ENCODE results near the gene TYW1. TPM values are rescaled to one million over a fixed set of nuclear protein-coding genes. Genes with fewer than 3 reads are reported as not detected.
A peak's percentile ranks its signal among the peaks of the same experiment; 100 is the strongest.
"Not testable (repeated sequence)": the region's sequence is repeated elsewhere in the genome, so short reads cannot be mapped to it uniquely, and the experiment has no call there.

TYW1 gene
- total RNA-seq, 1 donor from 2014 or later = 22.4 TPM

DNA sequence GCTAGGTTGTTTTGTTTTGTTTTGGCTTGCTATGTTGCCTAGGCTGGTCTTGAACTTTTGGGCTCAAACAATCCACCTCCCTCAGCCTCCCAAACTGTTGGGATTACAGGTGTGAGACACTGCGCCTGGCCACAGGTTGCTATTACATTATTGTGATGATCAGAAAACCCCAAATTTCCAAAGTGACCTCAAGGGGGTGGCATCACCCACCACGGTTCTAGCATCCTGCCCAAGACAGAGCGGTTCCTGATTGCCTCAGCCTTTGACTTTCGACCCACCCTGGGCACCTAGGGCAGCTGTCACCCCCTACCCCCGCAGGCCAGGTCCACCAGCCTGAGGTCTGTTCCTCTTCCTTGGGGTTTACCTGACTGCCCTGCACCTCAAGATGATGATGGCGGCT lies 29.6 kb upstream of the TYW1 start:
- no peaks in the 10 kb centered on the region for H3K9me3 Mint-ChIP-seq
- no peak for DNase-seq (ENCODE audit: low spot score)
- H3K4me3 Mint-ChIP-seq = no peak overlapping the region
- no peaks in the 10 kb centered on the region for H3K4me1 Mint-ChIP-seq (ENCODE audit: low read depth)
- intact Hi-C loops (cut with micrococcal nuclease) = no loop called here
- no peaks in the 10 kb centered on the region for H3K36me3 Mint-ChIP-seq (ENCODE audit: low read depth)
- H3K27me3 Mint-ChIP-seq (ENCODE audit: insufficient read depth) = peaks cover 2% of the 10 kb centered on the region
- H3K27ac Mint-ChIP-seq = no peak overlapping the region

DNA sequence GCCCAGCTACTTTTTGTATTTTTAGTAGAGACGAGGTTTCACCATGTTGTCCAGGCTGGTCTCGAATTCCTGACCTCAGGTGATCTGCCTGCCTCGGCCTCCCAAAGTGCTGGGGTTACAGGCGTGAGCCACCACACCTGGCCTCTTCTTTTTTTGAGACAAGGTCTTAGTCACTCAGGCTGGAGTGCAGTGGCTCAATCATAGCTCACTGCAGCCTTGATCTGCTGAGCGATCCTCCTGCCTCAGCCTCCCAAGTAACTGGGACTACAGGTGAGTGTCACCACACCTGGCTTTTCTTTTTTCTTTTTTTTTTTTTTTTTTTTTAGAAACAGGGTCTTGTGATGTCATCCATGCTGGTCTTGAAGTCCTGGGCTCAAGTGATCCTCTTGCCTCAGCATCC lies 27.6 kb upstream of the TYW1 start:
- intact Hi-C loops (cut with micrococcal nuclease); H3K4me3 Mint-ChIP-seq; H3K4me1 Mint-ChIP-seq (ENCODE audit: low read depth); H3K36me3 Mint-ChIP-seq (ENCODE audit: low read depth); H3K9me3 Mint-ChIP-seq; H3K27ac Mint-ChIP-seq; DNase-seq (ENCODE audit: low spot score); H3K27me3 Mint-ChIP-seq (ENCODE audit: insufficient read depth): not testable (repeated sequence)

DNA sequence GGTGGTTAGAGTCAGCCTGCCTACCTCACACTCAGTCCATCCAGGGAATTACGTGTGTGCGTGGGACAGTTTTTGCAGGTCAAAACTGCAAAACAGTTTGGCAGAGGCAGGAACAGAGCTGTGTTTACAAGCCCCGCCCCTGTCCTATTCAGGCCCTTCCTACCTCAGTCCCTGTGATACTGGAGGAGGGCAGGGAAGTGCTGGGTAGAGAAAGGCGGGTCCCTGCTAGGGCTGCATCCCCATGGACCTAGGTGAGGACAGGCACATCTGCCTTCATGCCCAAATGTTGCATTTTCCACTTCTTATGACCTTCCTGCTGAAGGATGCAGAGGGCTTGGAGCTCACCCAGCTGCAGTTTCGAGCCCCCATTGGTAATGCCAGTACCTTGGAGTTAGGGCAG lies 26.3 kb upstream of the TYW1 start:
- H3K4me1 Mint-ChIP-seq (ENCODE audit: low read depth) = no peaks in the 10 kb centered on the region
- peaks cover 2% of the 10 kb centered on the region for H3K27me3 Mint-ChIP-seq (ENCODE audit: insufficient read depth)
- H3K9me3 Mint-ChIP-seq = no peaks in the 10 kb centered on the region
- no peak overlapping the region for H3K27ac Mint-ChIP-seq
- DNase-seq (ENCODE audit: low spot score) = no peak
- no peak overlapping the region for H3K4me3 Mint-ChIP-seq
- intact Hi-C loops (cut with micrococcal nuclease) = no loop called here
- no peaks in the 10 kb centered on the region for H3K36me3 Mint-ChIP-seq (ENCODE audit: low read depth)

DNA sequence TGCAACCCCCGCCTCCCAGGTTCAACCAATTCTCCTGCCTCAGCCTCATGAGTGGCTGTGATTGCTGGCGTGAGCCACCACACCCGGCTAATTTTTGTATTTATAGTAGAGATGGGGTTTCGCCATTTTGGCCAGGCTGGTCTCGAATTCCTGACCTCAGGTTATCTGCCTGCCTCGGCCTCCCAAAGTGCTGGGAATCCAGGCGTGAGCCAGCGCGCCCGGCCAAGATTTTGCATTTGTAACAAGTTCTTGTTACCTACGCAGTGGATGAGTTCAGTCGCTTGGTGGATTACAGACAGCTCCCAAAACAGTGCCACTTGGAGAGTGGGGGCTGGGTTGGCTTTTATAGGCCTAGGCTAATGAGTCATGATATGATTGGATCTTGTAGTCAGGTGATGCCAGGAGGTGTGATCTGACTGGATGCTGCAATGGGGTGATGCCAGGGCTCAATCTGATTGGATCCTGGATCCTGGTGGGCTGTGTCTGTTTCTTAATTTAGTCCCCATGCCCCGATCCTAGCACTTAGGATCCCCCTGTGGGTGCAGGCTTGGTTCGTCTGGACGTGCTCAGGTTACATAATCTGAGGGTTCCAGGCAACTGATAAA lies 21.5 kb upstream of the TYW1 start:
- intact Hi-C loops (cut with micrococcal nuclease) = no loop called here
- Mint-ChIP-seq H3K4me1 (ENCODE audit: low read depth) (no peaks in the 10 kb centered on the region), H3K27me3 (ENCODE audit: insufficient read depth) (peaks cover 2% of the 10 kb centered on the region), H3K4me3 (no peak overlapping the region), H3K36me3 (ENCODE audit: low read depth) (peaks cover 3% of the 10 kb centered on the region), H3K9me3 (peaks cover 11% of the 10 kb centered on the region), H3K27ac (no peak overlapping the region)
- DNase-seq (ENCODE audit: low spot score) = no peak

DNA sequence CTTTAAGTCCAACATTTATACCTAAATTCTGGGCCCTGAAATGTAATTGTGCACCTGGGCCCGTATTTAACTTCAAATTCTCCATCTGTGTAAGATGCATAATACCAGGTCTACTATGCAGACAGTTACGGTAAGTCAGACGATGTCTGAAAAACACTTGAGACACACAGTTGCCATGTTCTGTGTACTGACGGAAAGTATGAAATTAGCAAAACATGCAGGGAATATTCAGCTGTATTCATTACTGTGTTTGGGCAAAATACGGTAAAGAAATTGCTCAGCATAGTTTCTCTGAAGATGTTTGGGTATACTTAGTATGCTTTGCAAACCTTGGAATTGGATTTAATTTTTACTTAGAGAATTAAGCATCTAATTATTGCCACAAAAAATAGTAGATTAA lies 18.3 kb upstream of the TYW1 start:
- H3K27ac Mint-ChIP-seq; H3K36me3 Mint-ChIP-seq (ENCODE audit: low read depth); DNase-seq (ENCODE audit: low spot score); H3K27me3 Mint-ChIP-seq (ENCODE audit: insufficient read depth); intact Hi-C loops (cut with micrococcal nuclease); H3K4me3 Mint-ChIP-seq; H3K4me1 Mint-ChIP-seq (ENCODE audit: low read depth): not testable (repeated sequence)
- peaks cover 22% of the 10 kb centered on the region for H3K9me3 Mint-ChIP-seq

DNA sequence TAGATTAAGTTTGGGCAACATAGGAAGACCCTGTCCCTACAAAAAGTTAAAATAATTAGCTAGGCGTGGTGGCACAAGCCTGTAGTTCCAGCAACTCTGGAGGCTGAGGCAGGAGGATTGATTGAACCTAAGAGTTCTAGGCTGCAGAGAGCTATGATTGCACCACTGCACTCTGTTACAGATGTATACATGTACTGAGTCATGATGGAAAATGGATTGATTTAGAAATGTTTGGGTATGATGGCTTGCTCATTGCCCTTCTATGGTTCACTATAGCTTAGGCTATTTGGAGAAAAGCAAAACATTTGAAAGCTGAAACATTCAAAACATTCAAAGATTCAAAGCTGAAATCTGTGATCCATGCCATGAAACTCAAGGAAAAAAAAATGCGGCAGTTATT lies 17.6 kb upstream of the TYW1 start:
- intact Hi-C loops (cut with micrococcal nuclease); H3K4me1 Mint-ChIP-seq (ENCODE audit: low read depth); H3K4me3 Mint-ChIP-seq; H3K27me3 Mint-ChIP-seq (ENCODE audit: insufficient read depth); H3K27ac Mint-ChIP-seq; DNase-seq (ENCODE audit: low spot score); H3K36me3 Mint-ChIP-seq (ENCODE audit: low read depth): not testable (repeated sequence)
- H3K9me3 Mint-ChIP-seq = peaks cover 22% of the 10 kb centered on the region

DNA sequence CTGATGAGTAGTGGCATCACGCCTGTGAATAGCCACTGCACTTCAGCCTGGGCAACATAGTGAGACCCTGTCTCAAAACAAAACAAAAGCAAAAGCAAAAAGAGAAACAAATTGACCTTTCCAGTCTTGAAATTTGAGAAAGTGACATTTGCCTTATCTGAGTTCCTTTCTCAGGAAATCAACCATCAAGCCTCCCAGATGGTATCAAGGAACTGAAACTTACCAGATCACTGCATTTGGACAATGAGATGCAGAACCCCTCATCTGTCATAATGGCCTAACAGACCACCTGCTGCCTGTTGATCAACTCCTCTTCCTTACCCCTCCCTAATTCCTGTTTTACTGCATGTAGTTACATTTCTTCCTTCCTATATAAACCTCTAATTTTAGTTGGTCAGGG lies 16.3 kb upstream of the TYW1 start:
- H3K27ac Mint-ChIP-seq; intact Hi-C loops (cut with micrococcal nuclease); H3K36me3 Mint-ChIP-seq (ENCODE audit: low read depth); DNase-seq (ENCODE audit: low spot score); H3K4me1 Mint-ChIP-seq (ENCODE audit: low read depth); H3K4me3 Mint-ChIP-seq; H3K27me3 Mint-ChIP-seq (ENCODE audit: insufficient read depth): not testable (repeated sequence)
- peaks cover 22% of the 10 kb centered on the region for H3K9me3 Mint-ChIP-seq

DNA sequence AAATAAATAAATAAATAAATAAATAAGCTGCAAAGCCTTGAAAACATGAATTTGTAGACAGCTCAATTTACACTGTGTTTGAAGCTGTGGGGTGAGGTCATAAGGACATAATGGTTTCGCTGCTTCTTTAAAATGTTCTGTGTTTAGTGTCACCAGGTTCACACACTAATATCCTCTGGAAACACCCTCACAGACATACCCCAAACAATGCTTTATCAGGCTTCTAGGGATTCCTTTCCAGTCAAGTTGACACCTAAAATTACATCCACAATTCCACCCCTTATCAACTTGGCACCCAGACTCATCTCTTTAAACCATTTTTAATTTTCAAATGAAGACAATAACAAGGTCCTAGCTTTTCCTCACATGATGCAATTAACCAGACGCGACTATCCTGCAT lies 7.1 kb upstream of the TYW1 start:
- not testable (repeated sequence) for H3K27ac Mint-ChIP-seq

DNA sequence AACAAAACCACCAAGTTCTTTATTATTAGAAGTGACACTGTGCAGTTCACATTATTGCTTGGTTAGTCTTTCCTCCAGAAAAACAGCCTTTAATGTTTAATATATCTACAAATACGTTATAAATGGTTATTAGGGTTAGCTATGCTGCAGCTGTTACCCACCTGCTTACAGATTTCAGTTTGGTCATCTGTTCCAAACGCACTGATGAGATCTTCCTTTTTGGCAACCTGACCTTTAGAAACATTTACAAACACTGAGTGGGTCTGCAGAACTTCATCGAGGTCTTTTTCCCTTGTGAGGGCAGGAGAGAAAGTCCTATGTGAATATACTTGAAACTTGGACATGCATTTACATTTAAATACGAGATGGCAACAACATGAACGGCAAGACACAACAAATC lies 2.6 kb upstream of the TYW1 start:
- not testable (repeated sequence) for H3K27me3 Mint-ChIP-seq (ENCODE audit: insufficient read depth); H3K9me3 Mint-ChIP-seq; DNase-seq (ENCODE audit: low spot score)
- Mint-ChIP-seq H3K27ac (peak overlapping the region; percentile 100), H3K36me3 (ENCODE audit: low read depth) (peaks cover 19% of the 10 kb centered on the region), H3K4me1 (ENCODE audit: low read depth) (peaks cover 26% of the 10 kb centered on the region), H3K4me3 (peak overlapping the region; percentile 100)
- intact Hi-C loops (cut with micrococcal nuclease) = loop anchor here (2.0 to 10.0 kb wide), 3 partner anchors 311 to 1989 kb away; partner anchors contain the start of gene ERV3-1

More for the DNA sequence above, 7.1 kb upstream of the TYW1 start:
- H3K4me3 Mint-ChIP-seq; DNase-seq (ENCODE audit: low spot score); intact Hi-C loops (cut with micrococcal nuclease); H3K27me3 Mint-ChIP-seq (ENCODE audit: insufficient read depth); H3K9me3 Mint-ChIP-seq: not testable (repeated sequence)
- Mint-ChIP-seq H3K4me1 (ENCODE audit: low read depth) (peaks cover 18% of the 10 kb centered on the region), H3K36me3 (ENCODE audit: low read depth) (peaks cover 33% of the 10 kb centered on the region)

DNA sequence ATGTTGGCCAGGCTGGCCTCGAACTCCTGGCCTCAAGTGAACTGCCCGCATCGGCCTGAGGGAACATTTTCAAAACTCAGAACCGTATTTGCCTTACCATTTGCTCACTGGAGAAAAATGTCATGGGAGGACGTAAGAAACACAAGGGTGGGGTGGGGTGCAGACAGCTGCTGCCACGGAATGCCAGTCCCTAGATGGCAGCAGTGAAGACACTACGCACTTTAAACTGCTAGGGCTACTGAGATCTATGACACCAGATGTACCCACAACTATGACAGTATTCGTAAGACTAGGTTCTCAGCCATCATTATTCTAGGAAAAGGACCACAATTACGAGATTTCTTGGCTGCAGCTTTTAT lies 2.0 kb upstream of the TYW1 start:
- H3K9me3 Mint-ChIP-seq; H3K27me3 Mint-ChIP-seq (ENCODE audit: insufficient read depth): not testable (repeated sequence)
- Mint-ChIP-seq H3K36me3 (ENCODE audit: low read depth) (peaks cover 23% of the 10 kb centered on the region), H3K27ac (peak overlapping the region; percentile 100), H3K4me1 (ENCODE audit: low read depth) (peaks cover 26% of the 10 kb centered on the region), H3K4me3 (peak overlapping the region; percentile 100)
- intact Hi-C loops (cut with micrococcal nuclease) = loop anchor here (1.0 to 10.0 kb wide), 6 partner anchors 74 to 1990 kb away; partner anchors contain the start of genes CRCP, ERV3-1 and RABGEF1
- peak; percentile 34 for DNase-seq (ENCODE audit: low spot score)

DNA sequence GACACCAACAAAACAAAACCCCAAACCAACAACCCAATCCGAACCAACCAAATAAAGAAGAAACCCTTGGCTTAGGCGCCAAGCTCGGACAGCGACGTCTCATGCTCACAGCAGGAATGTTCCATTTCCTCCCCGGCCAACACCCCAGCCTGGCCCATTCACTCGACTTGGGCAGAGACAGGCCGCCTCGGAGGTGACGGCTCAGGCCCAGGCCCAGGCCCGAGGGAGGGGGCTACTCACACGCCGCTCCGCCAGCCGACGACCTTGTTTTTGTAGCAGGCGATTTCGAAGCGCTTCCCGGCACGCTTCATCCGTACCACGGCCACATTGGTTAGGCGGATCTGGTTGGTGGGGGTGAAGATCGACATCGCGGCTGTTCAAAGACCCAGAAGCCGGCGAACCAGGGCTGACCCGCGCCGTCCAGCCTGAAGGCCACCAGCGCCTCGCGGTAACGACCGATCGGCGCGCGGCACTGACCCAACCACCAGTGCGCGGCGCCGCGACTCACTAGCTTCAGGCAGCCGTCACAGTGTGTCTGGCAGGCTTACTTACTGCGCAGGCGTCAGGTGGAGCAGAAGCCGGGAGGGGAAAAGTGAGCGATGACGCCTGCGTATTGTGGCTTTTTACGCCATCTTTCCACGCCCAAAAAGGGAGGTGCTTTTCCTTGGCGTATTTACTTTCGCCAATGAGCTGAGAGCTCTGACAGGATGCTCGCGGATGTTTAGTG lies 1.4 kb upstream of the TYW1 start, which contains the start of gene SBDS:
TSS of gene SBDS (minus strand) at position 537 of the 727 bp plus-strand sequence. CDS start at position 368, 169 bp downstream.
- Mint-ChIP-seq H3K4me3 (peak within 1 kb of the TSS; percentile 100), H3K27ac (peak within 1 kb of the TSS; percentile 100), H3K4me1 (ENCODE audit: low read depth) (peaks cover 26% of the 10 kb centered on the region), H3K36me3 (ENCODE audit: low read depth) (peaks cover 24% of the 10 kb centered on the region)
- H3K9me3 Mint-ChIP-seq; H3K27me3 Mint-ChIP-seq (ENCODE audit: insufficient read depth): not testable (repeated sequence)
- intact Hi-C loops (cut with micrococcal nuclease) = loop anchor here (1.0 to 10.0 kb wide), 6 partner anchors 75 to 1990 kb away; partner anchors contain the start of genes CRCP, ERV3-1 and RABGEF1
- peak; percentile 94 for DNase-seq (ENCODE audit: low spot score)

DNA sequence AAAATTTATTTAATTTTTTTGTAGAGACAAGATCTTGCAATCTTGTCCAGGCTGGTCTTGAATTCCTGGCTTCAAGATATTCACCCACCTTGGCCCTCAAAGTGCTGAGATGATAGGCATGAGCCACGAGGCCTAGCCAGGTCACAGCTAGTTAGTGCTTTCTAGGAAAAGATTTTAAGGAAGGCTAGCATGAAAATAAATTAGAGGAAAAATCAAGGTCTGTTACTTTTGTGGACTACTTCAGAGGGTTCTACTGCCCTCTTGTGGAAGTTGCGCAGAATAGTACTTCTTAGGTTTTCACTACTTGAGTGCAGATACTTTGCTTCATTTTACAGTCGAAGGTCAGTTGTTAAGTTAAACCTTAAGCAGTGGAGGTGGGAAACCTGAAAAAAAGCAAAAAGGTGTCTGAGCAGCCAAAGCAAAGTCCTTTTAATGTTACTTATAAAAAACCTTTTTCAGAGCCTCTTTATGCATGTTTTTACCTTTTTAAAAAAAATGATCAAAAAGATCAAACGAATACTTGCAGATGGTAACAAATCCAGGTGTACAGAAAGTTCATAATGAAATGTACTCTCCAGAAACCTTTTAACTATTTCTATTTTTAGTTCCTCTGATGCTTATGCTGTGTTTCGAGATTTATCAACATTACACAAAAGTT lies 4.1 kb downstream of the TYW1 start:
- H3K4me1 Mint-ChIP-seq (ENCODE audit: low read depth) = peaks cover 10% of the 10 kb centered on the region
- H3K9me3 Mint-ChIP-seq; H3K27ac Mint-ChIP-seq; DNase-seq (ENCODE audit: low spot score); H3K27me3 Mint-ChIP-seq (ENCODE audit: insufficient read depth); H3K4me3 Mint-ChIP-seq; intact Hi-C loops (cut with micrococcal nuclease): not testable (repeated sequence)
- H3K36me3 Mint-ChIP-seq (ENCODE audit: low read depth) = peaks cover 19% of the 10 kb centered on the region

DNA sequence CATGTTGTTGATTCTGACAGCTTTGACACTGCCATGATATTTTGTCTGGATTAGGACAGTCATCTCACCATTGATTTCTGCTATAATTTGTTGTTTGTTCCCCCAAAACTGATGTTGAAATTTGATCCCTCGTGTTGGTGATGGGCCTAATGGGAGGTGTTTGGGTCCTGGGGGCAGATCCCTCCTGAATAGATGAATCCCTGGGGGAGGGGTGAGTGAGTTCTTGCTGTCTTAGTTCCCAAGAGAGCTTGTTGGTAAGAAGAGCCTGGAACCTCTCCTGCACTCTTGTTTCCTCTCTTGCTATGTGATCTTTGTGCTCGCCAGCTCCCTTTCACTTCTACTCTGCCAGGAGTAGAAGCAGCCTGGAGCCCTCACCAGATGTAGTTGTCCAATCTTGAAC lies 7.5 kb downstream of the TYW1 start:
- peaks cover 37% of the 10 kb centered on the region for H3K36me3 Mint-ChIP-seq (ENCODE audit: low read depth)
- DNase-seq (ENCODE audit: low spot score); H3K9me3 Mint-ChIP-seq; H3K4me3 Mint-ChIP-seq; H3K27me3 Mint-ChIP-seq (ENCODE audit: insufficient read depth); H3K27ac Mint-ChIP-seq; H3K4me1 Mint-ChIP-seq (ENCODE audit: low read depth); intact Hi-C loops (cut with micrococcal nuclease): not testable (repeated sequence)
